Measurements from ENCODE around the gene ABI3.
"Not testable (repeated sequence)": the region's sequence is repeated elsewhere in the genome, so short reads cannot be mapped to it uniquely, and the experiment has no call there.

The ABI3 gene

DNA sequence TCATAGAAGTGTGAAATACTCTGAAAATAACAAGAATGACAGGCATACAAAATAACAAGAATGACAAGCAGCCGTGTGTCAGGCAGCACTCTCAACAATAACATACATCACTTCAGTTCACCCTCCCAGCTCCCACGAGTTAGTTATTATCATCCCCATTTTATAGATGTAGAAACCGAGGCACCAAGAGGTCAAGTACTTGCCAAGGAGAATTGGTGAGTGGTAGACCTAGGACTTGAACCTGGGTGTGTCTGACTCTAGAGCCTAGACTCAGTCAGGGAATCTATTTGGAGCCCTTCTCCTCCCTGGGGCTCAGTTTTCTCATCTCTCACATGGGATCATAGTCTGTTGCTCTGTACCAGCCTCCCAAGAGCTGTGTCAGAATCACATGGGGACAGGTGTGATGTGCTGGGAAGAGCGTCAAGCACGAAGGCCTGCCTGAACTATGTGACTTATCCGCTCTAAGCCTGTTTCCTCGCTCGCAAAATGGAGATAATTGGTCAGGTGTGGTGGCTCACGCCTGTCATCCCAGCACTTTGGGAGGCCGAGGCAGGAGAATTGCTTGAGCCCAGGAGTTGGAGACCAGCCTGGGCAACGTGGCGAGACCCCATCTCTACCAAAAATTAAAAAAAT is 39.5 kb downstream of the ABI3 start:
- no peaks in the 10 kb centered on the region for H3K4me1 ChIP-seq (ENCODE audit: control insufficient read depth, insufficient read depth, low read length)
- H3K9me3 ChIP-seq (ENCODE audit: control insufficient read depth, low read length), result no peaks in the 10 kb centered on the region
- no peak overlapping the region for H3K4me3 ChIP-seq (ENCODE audit: insufficient read depth, low read depth, low read length)
- H3K27ac ChIP-seq (ENCODE audit: insufficient read depth, low read depth, low read length, poor library complexity, severe bottlenecking), result no peak overlapping the region
- no peaks in the 10 kb centered on the region for H3K36me3 ChIP-seq (ENCODE audit: control insufficient read depth, insufficient read depth, low read length)
- no peaks in the 10 kb centered on the region for H3K27me3 ChIP-seq (ENCODE audit: control insufficient read depth, insufficient read depth, low read length, poor library complexity, severe bottlenecking)
- 92% methylated on average over 12 of the region's 12 CpGs for WGBS, 2 experiments

DNA sequence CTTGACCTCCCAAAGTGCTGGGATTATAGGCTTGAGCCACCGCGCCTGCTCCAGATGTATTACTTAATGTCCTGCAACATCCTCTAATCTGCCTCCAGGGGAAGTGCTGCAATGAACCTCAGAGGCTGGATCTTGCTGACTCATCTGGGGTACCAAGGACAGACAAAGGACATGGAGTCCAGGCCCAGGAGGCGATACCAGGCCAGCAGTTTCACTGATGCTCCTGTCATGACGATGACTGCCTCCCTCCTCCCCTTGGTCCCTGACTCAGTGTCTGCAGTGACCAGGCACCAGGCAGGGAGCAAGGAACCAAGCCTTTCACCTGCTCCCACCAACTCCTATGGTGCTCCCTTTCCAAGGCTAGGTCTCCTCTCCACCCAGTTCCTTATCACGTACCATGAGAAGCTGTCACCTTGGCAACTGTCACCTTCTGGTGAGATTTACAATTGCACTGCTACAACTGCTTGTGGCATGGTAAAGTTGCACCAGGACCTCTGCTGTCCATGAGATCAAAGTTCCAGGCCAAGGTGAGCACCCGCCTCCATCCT is 41.7 kb downstream of the ABI3 start:
- H3K9me3 ChIP-seq (ENCODE audit: control insufficient read depth, low read length), result no peaks in the 10 kb centered on the region
- WGBS, 2 experiments, result 94 to 95% methylated on average over 6 of the region's 6 CpGs
- H3K27ac ChIP-seq (ENCODE audit: insufficient read depth, low read depth, low read length, poor library complexity, severe bottlenecking), result no peak overlapping the region
- no peaks in the 10 kb centered on the region for H3K27me3 ChIP-seq (ENCODE audit: control insufficient read depth, insufficient read depth, low read length, poor library complexity, severe bottlenecking)
- no peaks in the 10 kb centered on the region for H3K4me1 ChIP-seq (ENCODE audit: control insufficient read depth, insufficient read depth, low read length)
- no peak overlapping the region for H3K4me3 ChIP-seq (ENCODE audit: insufficient read depth, low read depth, low read length)
- H3K36me3 ChIP-seq (ENCODE audit: control insufficient read depth, insufficient read depth, low read length), result no peaks in the 10 kb centered on the region

DNA sequence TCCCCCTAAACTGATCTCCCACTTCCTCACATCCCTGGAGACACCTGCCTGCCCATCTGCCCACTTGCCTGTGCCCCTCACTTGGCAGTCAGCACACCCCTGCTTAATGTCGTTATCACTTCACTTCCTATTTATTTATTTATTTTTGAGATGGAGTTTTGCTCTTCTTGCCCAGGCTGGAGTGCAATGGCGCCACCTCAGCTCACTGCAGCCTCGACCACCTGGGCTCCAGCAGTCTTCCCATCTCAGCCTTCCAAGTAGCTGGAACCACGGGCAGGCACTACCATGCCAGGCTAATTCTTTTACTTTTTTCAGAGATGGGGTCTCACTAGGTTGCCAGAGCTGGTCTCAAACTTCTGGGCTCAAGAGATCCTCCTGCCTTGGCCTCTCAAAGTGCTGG is 43.6 kb downstream of the ABI3 start:
- WGBS, 2 experiments, result 63 to 73% methylated on average over 4 of the region's 4 CpGs
- no peak overlapping the region for H3K4me3 ChIP-seq (ENCODE audit: insufficient read depth, low read depth, low read length)
- H3K27me3 ChIP-seq (ENCODE audit: control insufficient read depth, insufficient read depth, low read length, poor library complexity, severe bottlenecking), result no peaks in the 10 kb centered on the region
- no peaks in the 10 kb centered on the region for H3K4me1 ChIP-seq (ENCODE audit: control insufficient read depth, insufficient read depth, low read length)
- H3K9me3 ChIP-seq (ENCODE audit: control insufficient read depth, low read length), result no peaks in the 10 kb centered on the region
- H3K36me3 ChIP-seq (ENCODE audit: control insufficient read depth, insufficient read depth, low read length), result no peaks in the 10 kb centered on the region
- no peak overlapping the region for H3K27ac ChIP-seq (ENCODE audit: insufficient read depth, low read depth, low read length, poor library complexity, severe bottlenecking)

DNA sequence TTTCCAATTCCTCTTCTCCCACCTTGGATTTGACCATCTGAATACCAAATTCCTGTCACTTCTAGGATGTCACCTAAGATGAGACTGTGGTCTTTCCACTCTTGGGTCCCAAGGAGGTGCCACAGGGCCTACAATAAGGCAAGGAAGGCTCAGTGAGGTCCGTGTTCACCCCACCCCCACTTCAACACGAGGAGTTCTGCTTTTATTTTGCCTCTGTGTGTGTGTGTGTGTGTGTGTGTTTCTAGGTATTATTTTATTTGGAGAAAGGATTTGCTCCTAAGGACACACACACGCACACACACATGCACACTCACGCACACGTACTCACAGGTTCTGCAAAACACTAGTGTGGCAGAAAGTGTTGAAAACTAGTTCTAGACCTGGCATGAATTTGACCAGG is 44.6 kb downstream of the ABI3 start:
- no peak overlapping the region for H3K4me3 ChIP-seq (ENCODE audit: insufficient read depth, low read depth, low read length)
- no peaks in the 10 kb centered on the region for H3K4me1 ChIP-seq (ENCODE audit: control insufficient read depth, insufficient read depth, low read length)
- H3K36me3 ChIP-seq (ENCODE audit: control insufficient read depth, insufficient read depth, low read length), result no peaks in the 10 kb centered on the region
- H3K27ac ChIP-seq (ENCODE audit: insufficient read depth, low read depth, low read length, poor library complexity, severe bottlenecking), result no peak overlapping the region
- 94 to 96% methylated on average over 3 to 4 of the region's 5 CpGs for WGBS, 2 experiments
- H3K9me3 ChIP-seq (ENCODE audit: control insufficient read depth, low read length), result no peaks in the 10 kb centered on the region
- peaks cover 11% of the 10 kb centered on the region for H3K27me3 ChIP-seq (ENCODE audit: control insufficient read depth, insufficient read depth, low read length, poor library complexity, severe bottlenecking)

DNA sequence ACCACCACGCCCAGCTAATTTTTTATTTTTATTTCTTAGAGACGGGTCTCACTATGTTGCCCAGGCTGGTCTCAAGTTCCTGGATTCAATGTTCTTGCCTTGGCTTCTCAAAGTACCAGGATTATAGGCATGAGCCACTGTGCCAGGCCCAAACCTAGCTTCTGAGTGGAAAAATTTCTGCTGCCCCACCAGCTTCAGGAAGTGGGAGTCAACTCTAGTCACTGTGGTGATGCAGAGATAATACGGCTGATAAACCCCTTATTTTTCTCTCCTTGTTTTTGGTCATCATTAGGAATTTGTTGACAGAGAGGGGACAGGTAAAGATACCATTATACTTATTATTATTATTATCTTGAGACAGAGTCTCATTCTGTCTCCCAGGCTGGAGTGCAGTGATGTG is 47.9 kb downstream of the ABI3 start:
- H3K4me3 ChIP-seq (ENCODE audit: insufficient read depth, low read depth, low read length), result no peak overlapping the region
- H3K27me3 ChIP-seq (ENCODE audit: control insufficient read depth, insufficient read depth, low read length, poor library complexity, severe bottlenecking), result peaks cover 25% of the 10 kb centered on the region
- WGBS, 2 experiments, result 94 to 99% methylated on average over 3 of the region's 3 CpGs
- H3K36me3 ChIP-seq (ENCODE audit: control insufficient read depth, insufficient read depth, low read length), result no peaks in the 10 kb centered on the region
- H3K9me3 ChIP-seq (ENCODE audit: control insufficient read depth, low read length), result no peaks in the 10 kb centered on the region
- H3K4me1 ChIP-seq (ENCODE audit: control insufficient read depth, insufficient read depth, low read length), result no peaks in the 10 kb centered on the region
- H3K27ac ChIP-seq (ENCODE audit: insufficient read depth, low read depth, low read length, poor library complexity, severe bottlenecking), result no peak overlapping the region

DNA sequence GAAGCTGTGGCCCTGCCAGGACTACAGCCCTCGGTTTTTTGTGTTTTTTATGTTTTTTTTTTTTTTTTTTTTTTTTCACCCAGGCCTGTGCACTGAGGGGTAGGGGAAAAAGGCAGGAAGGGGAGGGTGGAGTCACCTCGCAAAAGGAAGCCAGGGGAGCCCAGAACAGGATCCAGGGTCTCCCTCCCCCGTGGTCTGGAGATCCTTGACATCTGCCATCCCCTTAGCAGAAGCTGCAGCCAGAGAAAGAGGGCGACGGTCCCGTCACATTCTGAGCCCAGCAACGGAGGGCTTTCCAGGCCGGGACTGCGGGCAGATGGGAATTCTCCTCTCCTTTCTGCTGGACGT is 49.1 kb downstream of the ABI3 start:
- Histone ChIP-seq H3K27me3 (ENCODE audit: control insufficient read depth, insufficient read depth, low read length, poor library complexity, severe bottlenecking) (peaks cover 25% of the 10 kb centered on the region), H3K36me3 (ENCODE audit: control insufficient read depth, insufficient read depth, low read length) (no peaks in the 10 kb centered on the region), H3K4me1 (ENCODE audit: control insufficient read depth, insufficient read depth, low read length) (no peaks in the 10 kb centered on the region), H3K4me3 (ENCODE audit: insufficient read depth, low read depth, low read length) (peak overlapping the region; percentile 45), H3K27ac (ENCODE audit: insufficient read depth, low read depth, low read length, poor library complexity, severe bottlenecking) (no peak overlapping the region), H3K9me3 (ENCODE audit: control insufficient read depth, low read length) (no peaks in the 10 kb centered on the region)
- WGBS, 2 experiments, result 20 to 22% methylated on average over 10 of the region's 10 CpGs

DNA sequence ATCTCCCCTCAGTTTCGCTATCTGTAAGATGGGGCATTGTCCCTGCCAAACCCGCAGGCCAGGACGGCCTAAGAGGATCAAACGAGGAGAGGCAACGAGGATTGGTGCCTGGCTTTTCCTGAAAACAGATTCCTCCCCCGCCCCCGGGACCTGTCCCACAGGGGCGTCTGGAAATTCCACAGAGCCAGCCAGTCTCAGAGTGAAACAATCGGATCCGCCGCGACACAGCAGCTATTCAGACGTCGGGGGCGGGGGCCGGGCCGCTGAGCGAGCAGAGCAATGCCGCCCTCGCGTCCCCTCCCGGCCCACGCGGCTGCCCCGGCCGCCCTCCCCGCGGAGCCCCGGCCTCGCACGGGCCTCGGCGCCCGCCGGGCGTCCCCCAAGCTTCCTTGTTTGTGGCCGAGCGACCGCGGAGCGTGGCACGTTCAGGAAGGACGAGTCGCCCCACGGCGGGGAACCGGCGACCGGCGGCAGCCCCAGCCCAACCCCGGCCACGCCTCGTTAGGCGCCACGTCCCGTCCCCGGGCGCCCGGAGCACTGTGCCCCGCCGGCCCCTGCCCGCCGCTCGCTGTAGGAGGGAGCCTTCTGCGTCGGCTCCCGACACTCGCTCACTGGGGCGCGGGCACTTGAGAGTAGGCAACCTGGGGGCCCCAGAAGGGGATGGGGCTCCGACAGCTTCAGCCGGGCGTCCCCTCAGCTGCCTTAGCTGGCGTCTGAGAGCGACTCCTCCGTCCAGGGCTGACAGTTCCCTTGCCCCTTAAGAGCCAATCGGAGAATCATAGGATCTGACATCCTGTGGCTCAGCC is 49.7 kb downstream of the ABI3 start:
- 2% methylated on average over 77 of the region's 77 CpGs for WGBS, 2 experiments
- Histone ChIP-seq H3K9me3 (ENCODE audit: control insufficient read depth, low read length) (no peaks in the 10 kb centered on the region), H3K27me3 (ENCODE audit: control insufficient read depth, insufficient read depth, low read length, poor library complexity, severe bottlenecking) (peaks cover 25% of the 10 kb centered on the region), H3K4me3 (ENCODE audit: insufficient read depth, low read depth, low read length) (peak overlapping the region; percentile 45), H3K27ac (ENCODE audit: insufficient read depth, low read depth, low read length, poor library complexity, severe bottlenecking) (no peak overlapping the region), H3K4me1 (ENCODE audit: control insufficient read depth, insufficient read depth, low read length) (no peaks in the 10 kb centered on the region), H3K36me3 (ENCODE audit: control insufficient read depth, insufficient read depth, low read length) (no peaks in the 10 kb centered on the region)

DNA sequence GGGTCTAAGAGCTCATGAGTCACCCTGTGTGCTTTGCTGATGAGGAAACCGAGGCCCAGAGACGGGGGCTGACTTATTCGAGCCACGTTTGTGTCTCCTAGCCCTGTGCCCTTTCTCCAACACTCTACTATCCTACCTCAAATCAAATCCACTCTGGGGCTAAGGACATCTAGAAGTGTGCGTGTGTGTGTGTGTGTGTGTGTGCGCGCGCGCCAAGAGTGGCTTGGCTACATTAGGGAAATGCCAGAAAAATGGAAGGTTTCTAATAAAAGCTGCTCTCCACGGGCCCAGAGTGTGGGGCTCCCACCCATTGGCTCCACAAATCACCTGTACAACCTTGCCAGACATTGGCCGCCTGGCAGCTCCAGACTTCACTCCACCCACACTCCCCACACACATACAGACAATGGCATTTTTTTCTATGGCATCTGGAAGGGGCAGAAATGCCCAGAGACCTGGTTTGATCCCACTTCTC is 50.3 kb downstream of the ABI3 start:
- no peaks in the 10 kb centered on the region for H3K9me3 ChIP-seq (ENCODE audit: control insufficient read depth, low read length)
- no peak overlapping the region for H3K27ac ChIP-seq (ENCODE audit: insufficient read depth, low read depth, low read length, poor library complexity, severe bottlenecking)
- WGBS, 2 experiments, result 55 to 59% methylated on average over 11 of the region's 11 CpGs
- H3K4me3 ChIP-seq (ENCODE audit: insufficient read depth, low read depth, low read length), result peak overlapping the region; percentile 45
- H3K27me3 ChIP-seq (ENCODE audit: control insufficient read depth, insufficient read depth, low read length, poor library complexity, severe bottlenecking), result peaks cover 25% of the 10 kb centered on the region
- no peaks in the 10 kb centered on the region for H3K4me1 ChIP-seq (ENCODE audit: control insufficient read depth, insufficient read depth, low read length)
- H3K36me3 ChIP-seq (ENCODE audit: control insufficient read depth, insufficient read depth, low read length), result no peaks in the 10 kb centered on the region

DNA sequence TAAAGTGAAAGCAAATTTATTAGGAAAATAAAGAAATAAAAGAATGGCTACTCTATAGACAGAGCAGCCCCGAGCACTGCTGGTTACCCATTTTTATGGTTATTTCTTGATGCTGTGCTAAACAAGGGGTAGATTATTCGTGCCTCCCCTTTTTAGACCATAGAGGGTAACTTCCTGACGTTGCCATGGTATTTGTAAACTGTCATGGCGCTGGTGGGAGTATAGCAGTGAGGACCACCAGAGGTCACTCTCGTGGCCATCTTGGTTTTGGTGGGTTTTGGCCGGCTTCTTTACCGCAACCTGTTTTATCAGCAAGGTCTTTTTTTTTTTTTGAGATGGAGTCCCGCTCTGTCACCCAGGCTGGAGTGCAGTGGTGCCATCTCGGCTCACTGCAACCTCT is 51.0 kb downstream of the ABI3 start:
- 78 to 83% methylated on average over 9 of the region's 9 CpGs for WGBS, 2 experiments
- H3K4me1 ChIP-seq (ENCODE audit: control insufficient read depth, insufficient read depth, low read length); H3K36me3 ChIP-seq (ENCODE audit: control insufficient read depth, insufficient read depth, low read length); H3K9me3 ChIP-seq (ENCODE audit: control insufficient read depth, low read length); H3K27ac ChIP-seq (ENCODE audit: insufficient read depth, low read depth, low read length, poor library complexity, severe bottlenecking); H3K4me3 ChIP-seq (ENCODE audit: insufficient read depth, low read depth, low read length): not testable (repeated sequence)
- H3K27me3 ChIP-seq (ENCODE audit: control insufficient read depth, insufficient read depth, low read length, poor library complexity, severe bottlenecking), result peaks cover 25% of the 10 kb centered on the region

DNA sequence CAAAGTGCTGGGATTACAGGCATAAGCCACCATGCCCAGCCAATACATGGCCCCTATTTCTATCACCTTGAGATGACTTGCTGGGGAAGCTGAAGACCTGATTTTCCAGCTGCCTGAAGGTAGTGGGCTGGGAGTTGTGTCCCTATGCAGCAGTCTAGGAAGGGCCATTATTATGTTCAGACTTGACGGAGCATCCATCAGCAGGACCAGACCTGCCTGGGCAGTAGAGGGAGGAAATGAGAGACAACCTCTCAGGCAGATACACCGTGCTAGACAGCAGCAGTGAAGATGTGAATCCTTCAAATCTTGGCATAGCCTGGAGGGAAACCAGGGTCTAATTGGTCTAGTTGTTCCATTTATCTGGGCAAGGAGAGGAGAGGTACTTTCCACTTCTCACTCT is 55.7 kb downstream of the ABI3 start:
- H3K4me1 ChIP-seq (ENCODE audit: control insufficient read depth, insufficient read depth, low read length), result no peaks in the 10 kb centered on the region
- H3K36me3 ChIP-seq (ENCODE audit: control insufficient read depth, insufficient read depth, low read length), result no peaks in the 10 kb centered on the region
- peaks cover 4% of the 10 kb centered on the region for H3K27me3 ChIP-seq (ENCODE audit: control insufficient read depth, insufficient read depth, low read length, poor library complexity, severe bottlenecking)
- no peak overlapping the region for H3K27ac ChIP-seq (ENCODE audit: insufficient read depth, low read depth, low read length, poor library complexity, severe bottlenecking)
- H3K4me3 ChIP-seq (ENCODE audit: insufficient read depth, low read depth, low read length), result no peak overlapping the region
- 90% methylated on average over 2 of the region's 2 CpGs for WGBS, 2 experiments
- H3K9me3 ChIP-seq (ENCODE audit: control insufficient read depth, low read length), result no peaks in the 10 kb centered on the region
